GM23338 (cell line): ENCODE results near the gene PFKFB1.

Source experiments
- CREB1 ChIP-seq: fragments of 250-450 bp; sonication (Bioruptor Pico); IDR thresholded peaks from 2 replicates; pipeline ENCODE4 v1.5.0; 2020; ENCODE audit warnings: low read depth, mild to moderate bottlenecking, moderate library complexity
- EZH2 ChIP-seq: fragments of 200-600 bp; sonication (generic); IDR thresholded peaks from one replicate; pipeline ENCODE4 v1.8.0; 2017; ENCODE audit warnings: antibody characterized with exemption, mild to moderate bottlenecking, low read depth; ENCODE audit not compliant: unreplicated experiment
- EZH2phosphoT487 ChIP-seq: fragments of 200-600 bp; sonication (generic); IDR thresholded peaks from one replicate; pipeline ENCODE4 v1.8.1; 2018; ENCODE audit warnings: antibody characterized with exemption; ENCODE audit not compliant: unreplicated experiment
- JUNB ChIP-seq: IDR thresholded peaks from one replicate; pipeline ENCODE4 v1.6.1; 2016; ENCODE audit warnings: antibody characterized with exemption; ENCODE audit not compliant: unreplicated experiment
- NANOG ChIP-seq: IDR thresholded peaks from 2 replicates; pipeline ENCODE4 v1.6.1; 2016; ENCODE audit warnings: antibody characterized with exemption, borderline replicate concordance
- POLR2AphosphoS5 ChIP-seq: IDR thresholded peaks from 2 replicates; pipeline ENCODE4 v1.6.1; 2016; ENCODE audit warnings: antibody characterized with exemption, low read depth
- REST ChIP-seq: IDR thresholded peaks from one replicate; pipeline ENCODE4 v1.6.1; 2018; ENCODE audit warnings: antibody characterized with exemption; ENCODE audit not compliant: unreplicated experiment
- STAT1 ChIP-seq: IDR thresholded peaks from one replicate; pipeline ENCODE4 v1.6.1; 2016; ENCODE audit warnings: antibody characterized with exemption; ENCODE audit not compliant: unreplicated experiment
- ZNF331 ChIP-seq: fragments of 250-450 bp; sonication (Bioruptor Pico); IDR thresholded peaks from 2 replicates; pipeline ENCODE4 v1.5.0; 2020; ENCODE audit warnings: low read depth, mild to moderate bottlenecking, moderate library complexity
- TF ChIP-seq, protein P1 (sequence below), 2 experiments: fragments of 200-600 bp in 1 of 2; sonication (generic) in 1 of 2; conservative IDR thresholded peaks; 2 replicates each; pipeline versions ENCODE4 v1.5.1 to v1.6.1; 2016 to 2017; ENCODE audit warnings: antibody characterized with exemption in 2 of 2, low read depth in 2 of 2, mild to moderate bottlenecking in 2 of 2, moderate library complexity in 1 of 2

DNA sequence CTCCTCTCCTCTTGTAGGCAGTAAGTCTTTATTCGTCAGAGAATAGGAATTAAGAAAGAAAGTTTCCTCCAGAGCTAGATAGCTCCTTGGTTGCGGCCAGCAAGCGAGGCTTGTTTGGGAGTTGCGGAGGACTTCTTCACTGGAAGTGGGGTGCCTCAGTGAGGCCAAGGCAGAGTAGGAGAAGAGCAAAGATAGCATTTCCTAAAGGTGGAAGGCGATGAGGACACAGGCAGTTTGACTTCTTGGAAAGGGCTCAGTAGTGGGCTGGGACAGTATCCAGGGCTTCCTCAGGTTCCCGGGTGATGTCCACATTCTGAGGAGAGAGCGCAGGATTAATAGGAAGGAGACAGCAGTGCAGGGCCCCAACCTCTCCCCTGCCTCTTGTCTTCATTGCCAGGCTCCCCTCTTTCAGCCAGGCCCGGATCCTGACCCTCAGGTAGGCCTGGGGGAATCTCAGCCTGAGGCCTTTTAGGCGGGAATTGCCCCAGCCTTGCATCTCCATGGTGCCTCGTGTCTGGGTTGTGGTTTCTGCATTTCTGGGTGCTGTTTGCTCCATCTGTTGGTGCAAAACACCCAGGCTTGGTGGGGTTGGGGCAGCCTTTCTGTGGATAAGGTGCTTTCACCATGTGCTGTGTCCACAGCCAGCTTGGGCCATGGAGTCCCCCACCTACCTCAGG lies 60.7 kb downstream of the PFKFB1 start:
- TF ChIP-seq, protein P1, sequence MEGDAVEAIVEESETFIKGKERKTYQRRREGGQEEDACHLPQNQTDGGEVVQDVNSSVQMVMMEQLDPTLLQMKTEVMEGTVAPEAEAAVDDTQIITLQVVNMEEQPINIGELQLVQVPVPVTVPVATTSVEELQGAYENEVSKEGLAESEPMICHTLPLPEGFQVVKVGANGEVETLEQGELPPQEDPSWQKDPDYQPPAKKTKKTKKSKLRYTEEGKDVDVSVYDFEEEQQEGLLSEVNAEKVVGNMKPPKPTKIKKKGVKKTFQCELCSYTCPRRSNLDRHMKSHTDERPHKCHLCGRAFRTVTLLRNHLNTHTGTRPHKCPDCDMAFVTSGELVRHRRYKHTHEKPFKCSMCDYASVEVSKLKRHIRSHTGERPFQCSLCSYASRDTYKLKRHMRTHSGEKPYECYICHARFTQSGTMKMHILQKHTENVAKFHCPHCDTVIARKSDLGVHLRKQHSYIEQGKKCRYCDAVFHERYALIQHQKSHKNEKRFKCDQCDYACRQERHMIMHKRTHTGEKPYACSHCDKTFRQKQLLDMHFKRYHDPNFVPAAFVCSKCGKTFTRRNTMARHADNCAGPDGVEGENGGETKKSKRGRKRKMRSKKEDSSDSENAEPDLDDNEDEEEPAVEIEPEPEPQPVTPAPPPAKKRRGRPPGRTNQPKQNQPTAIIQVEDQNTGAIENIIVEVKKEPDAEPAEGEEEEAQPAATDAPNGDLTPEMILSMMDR (conservative IDR thresholded peaks at IDR 0.05; ENCODE audit: low read depth in 2 of 2): no peak
- TF ChIP-seq EZH2phosphoT487: no peak
- TF ChIP-seq REST: no peak
- no peak for TF ChIP-seq EZH2
- TF ChIP-seq STAT1: no peak
- TF ChIP-seq JUNB: no peak
- no peak for TF ChIP-seq ZNF331 (CRISPR knock-in tag)
- TF ChIP-seq CREB1 (CRISPR knock-in tag): no peak
- TF ChIP-seq POLR2AphosphoS5: no peak
- TF ChIP-seq NANOG: no peak
